Thoracic aorta (tissue), 2 donors: Measurements from ENCODE around the gene MED13L. TPM values are rescaled to one million over a fixed set of nuclear protein-coding genes. Genes with fewer than 3 reads are reported as not detected.

Experiments
- ATAC-seq: fragments of 150-250 bp; one replicate; pipeline ENCODE4 v1.8.0; 2017; ENCODE audit warnings: low read depth; ENCODE audit not compliant: insufficient number of reproducible peaks, low FRiP score
- DNase-seq: peaks from one replicate; pipeline ENCODE4 v3.0.0-alpha.2; 2020; ENCODE audit warnings: low spot score
- H3K27ac ChIP-seq, 2 donors: fragments of 200-600 bp; sonication (generic); 1 replicate in 1 of 2; 2 replicates in 1 of 2; pipeline ENCODE4 v1.5.1; 2016; ENCODE audit warnings: mild to moderate bottlenecking in 2 of 2, moderate library complexity in 2 of 2
- H3K27me3 ChIP-seq: fragments of 200-600 bp; sonication (generic); replicated peaks from 2 replicates; pipeline ENCODE4 v1.6.0; 2016; ENCODE audit warnings: mild to moderate bottlenecking; ENCODE audit not compliant: insufficient read depth
- H3K36me3 ChIP-seq: fragments of 200-600 bp; sonication (generic); one replicate; pipeline ENCODE4 v1.5.1; 2016
- H3K4me1 ChIP-seq, 2 donors: fragments of 200-600 bp; sonication (generic); 1 replicate in 1 of 2; 2 replicates in 1 of 2; pipeline versions ENCODE4 v1.5.1 to v1.6.0; 2016; ENCODE audit warnings: low read depth in 2 of 2, mild to moderate bottlenecking in 1 of 2; ENCODE audit not compliant: control insufficient read depth in 1 of 2
- H3K4me3 ChIP-seq: fragments of 200-600 bp; sonication (generic); 2 replicates; pipeline ENCODE4 v1.5.1; 2016; ENCODE audit warnings: mild to moderate bottlenecking
- H3K9me3 ChIP-seq: fragments of 200-600 bp; sonication (generic); 2 replicates; pipeline ENCODE4 v1.5.1; 2016
- total RNA-seq, 2 donors: library from RNA; depleted of rRNA; stranded (reverse); fragments of >200 nt; gene quantifications; one replicate each; pipeline versions ENCODE4 v1.1.0 to v1.2.3, GENCODE V29; 2016
- TF ChIP-seq, protein P1 (sequence below): fragments of 200-600 bp; sonication (generic); IDR thresholded peaks from one replicate; pipeline ENCODE4 v1.5.1; 2019; ENCODE audit warnings: antibody characterized with exemption

The MED13L gene
- total RNA-seq, 2 donors from 2014 or later: 186 to 221 TPM

DNA sequence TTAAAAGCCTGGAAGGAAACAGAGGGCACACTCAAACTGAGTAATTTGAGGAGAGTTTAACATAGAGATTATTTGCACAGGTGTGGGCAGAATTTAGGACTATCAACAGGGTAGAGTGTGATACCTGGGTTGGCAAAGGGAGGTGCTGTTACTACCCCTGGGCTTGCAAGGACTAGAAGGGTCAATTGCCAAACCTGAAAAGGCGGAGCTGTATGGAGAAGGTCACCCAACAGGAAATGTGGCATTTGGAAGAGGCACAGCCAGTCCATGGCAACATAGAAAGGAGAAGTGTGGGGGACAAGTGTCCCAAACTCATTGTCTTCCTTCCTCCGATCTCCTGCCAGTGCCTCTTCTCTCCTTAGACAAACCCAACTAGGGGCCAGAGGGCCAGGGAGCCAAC, 21.6 kb upstream of the MED13L start:
- Histone ChIP-seq H3K9me3 (no peaks in the 10 kb centered on the region), H3K36me3 (no peaks in the 10 kb centered on the region), H3K4me3 (no peak overlapping the region), H3K27me3 (no peaks in the 10 kb centered on the region), H3K27ac (peak overlapping the region; percentile 74 to 77), H3K4me1 (peaks cover 22 to 58% of the 10 kb centered on the region in 2 donors)
- TF ChIP-seq, protein P1, sequence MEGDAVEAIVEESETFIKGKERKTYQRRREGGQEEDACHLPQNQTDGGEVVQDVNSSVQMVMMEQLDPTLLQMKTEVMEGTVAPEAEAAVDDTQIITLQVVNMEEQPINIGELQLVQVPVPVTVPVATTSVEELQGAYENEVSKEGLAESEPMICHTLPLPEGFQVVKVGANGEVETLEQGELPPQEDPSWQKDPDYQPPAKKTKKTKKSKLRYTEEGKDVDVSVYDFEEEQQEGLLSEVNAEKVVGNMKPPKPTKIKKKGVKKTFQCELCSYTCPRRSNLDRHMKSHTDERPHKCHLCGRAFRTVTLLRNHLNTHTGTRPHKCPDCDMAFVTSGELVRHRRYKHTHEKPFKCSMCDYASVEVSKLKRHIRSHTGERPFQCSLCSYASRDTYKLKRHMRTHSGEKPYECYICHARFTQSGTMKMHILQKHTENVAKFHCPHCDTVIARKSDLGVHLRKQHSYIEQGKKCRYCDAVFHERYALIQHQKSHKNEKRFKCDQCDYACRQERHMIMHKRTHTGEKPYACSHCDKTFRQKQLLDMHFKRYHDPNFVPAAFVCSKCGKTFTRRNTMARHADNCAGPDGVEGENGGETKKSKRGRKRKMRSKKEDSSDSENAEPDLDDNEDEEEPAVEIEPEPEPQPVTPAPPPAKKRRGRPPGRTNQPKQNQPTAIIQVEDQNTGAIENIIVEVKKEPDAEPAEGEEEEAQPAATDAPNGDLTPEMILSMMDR: no peak
- DNase-seq: no peak
- no peak for ATAC-seq

DNA sequence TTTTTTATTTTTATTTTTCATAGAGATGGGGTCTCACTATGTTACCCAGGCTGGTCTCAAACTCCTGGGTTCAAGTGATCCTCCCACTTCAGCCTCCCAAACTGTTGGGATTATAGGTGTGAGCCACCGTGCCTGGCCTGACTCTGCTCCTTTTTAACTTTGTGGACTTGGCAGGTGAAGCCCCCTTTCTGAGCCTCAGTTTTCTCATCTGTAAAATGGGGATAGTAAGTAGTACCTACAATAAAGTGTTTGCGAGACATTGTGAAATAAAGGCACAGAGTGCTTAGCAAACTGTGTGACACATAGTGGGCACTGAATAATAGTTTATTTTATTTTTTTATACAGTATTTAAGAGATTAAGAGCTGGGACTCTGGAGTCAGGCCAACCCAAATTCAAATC, 21.1 kb upstream of the MED13L start:
- no peaks in the 10 kb centered on the region for H3K36me3 ChIP-seq
- H3K27ac ChIP-seq: peak overlapping the region in 1 of 2 donors; percentile 74
- no peaks in the 10 kb centered on the region for H3K9me3 ChIP-seq
- H3K4me3 ChIP-seq: no peak overlapping the region
- peaks cover 18 to 58% of the 10 kb centered on the region in 2 donors for H3K4me1 ChIP-seq
- ATAC-seq: no peak
- TF ChIP-seq, protein P1: no peak
- no peak for DNase-seq
- H3K27me3 ChIP-seq: no peaks in the 10 kb centered on the region

GRCh38 chr12:116297224-116297834, 19.8 kb upstream of the MED13L start:
- H3K36me3 ChIP-seq: no peaks in the 10 kb centered on the region
- DNase-seq (no peak), ATAC-seq (no peak)
- H3K4me1 ChIP-seq: peaks cover 17 to 49% of the 10 kb centered on the region in 2 donors
- no peaks in the 10 kb centered on the region for H3K27me3 ChIP-seq
- no peak overlapping the region for H3K4me3 ChIP-seq
- no peak overlapping the region for H3K27ac ChIP-seq
- no peaks in the 10 kb centered on the region for H3K9me3 ChIP-seq
- TF ChIP-seq, protein P1: no peak

DNA sequence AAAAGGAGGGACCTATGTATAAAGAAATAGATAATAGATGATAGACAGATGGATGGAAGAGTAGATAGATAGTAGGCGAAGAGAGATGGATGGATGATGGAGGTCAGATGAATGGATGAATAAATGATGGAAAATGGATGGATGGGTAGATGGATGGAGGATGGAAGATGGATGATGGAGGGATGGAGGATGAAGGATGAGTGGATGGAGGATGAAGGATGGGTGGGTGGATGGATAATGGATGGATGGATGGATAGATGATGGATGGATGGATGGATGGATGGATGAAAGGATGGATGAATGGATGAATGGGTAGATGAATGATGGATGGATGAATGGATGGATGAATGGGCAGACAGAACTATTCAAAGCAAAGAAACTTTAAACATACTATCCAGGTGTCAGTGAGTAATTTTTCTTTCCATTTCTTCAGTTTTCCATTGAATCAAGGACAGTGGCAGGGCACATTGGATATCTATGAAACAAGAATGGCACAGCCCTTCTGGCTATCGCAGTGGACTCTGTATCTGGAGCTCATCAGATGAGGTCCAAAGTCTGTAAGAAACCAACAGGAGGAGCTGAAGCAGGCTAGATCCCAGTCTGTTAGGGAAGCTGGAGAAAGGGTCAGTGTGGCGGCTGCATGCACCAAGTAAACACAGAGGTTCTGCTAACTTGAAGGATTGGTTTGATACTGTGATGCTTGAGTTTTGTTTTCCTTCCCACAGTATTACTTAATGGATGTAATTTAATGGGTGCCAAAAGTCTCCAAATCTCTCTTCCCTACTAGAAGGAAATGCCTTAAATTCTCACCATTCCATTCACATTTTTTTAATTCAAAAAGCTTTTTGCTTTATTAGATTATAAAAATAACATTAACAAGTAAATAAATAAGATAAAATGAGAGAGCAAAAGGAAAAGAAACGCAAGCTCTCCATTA, 18.1 kb upstream of the MED13L start:
- TF ChIP-seq, protein P1: no peak
- Histone ChIP-seq H3K9me3 (no peaks in the 10 kb centered on the region), H3K27ac (no peak overlapping the region), H3K4me1 (peaks cover 17 to 48% of the 10 kb centered on the region in 2 donors), H3K4me3 (no peak overlapping the region), H3K27me3 (no peaks in the 10 kb centered on the region), H3K36me3 (no peaks in the 10 kb centered on the region)
- ATAC-seq (no peak), DNase-seq (no peak)

GRCh38 chr12:116294454-116295165, 17.1 kb upstream of the MED13L start:
- Histone ChIP-seq H3K4me1 (peaks cover 8 to 39% of the 10 kb centered on the region in 2 donors), H3K9me3 (no peaks in the 10 kb centered on the region), H3K27me3 (no peaks in the 10 kb centered on the region), H3K4me3 (no peak overlapping the region), H3K27ac (no peak overlapping the region), H3K36me3 (no peaks in the 10 kb centered on the region)
- DNase-seq (no peak), ATAC-seq (no peak)
- TF ChIP-seq, protein P1: no peak
